Purkinje cell (primary cell): ENCODE data around the gene RACGAP1. TPM values are rescaled to one million over a fixed set of nuclear protein-coding genes. Genes with fewer than 3 reads are reported as not detected.

Source experiments
- polyA plus RNA-seq: library from polyadenylated mRNA; unstranded; fragments of >200 nt; fragmentation: Nextera tagmentation; gene quantifications from 2 replicates; pipeline ENCODE4 v1.2.1, GENCODE V29; 2014

RACGAP1 gene
- 5.0 and 5.4 TPM in 2 replicates for polyA plus RNA-seq

GRCh38 chr12:50025187-50026059 lies at the start of gene RACGAP1:
Gene RACGAP1, minus strand, starts transcription at chr12:50025494. Its CDS starts 8,779 bp downstream, at chr12:50016715.

GRCh38 chr12:50057000-50057841 lies 31.9 kb upstream of the RACGAP1 start, which contains the start of gene ASIC1:
Gene ASIC1, plus strand, starts transcription at chr12:50057596. Its CDS starts 1,171 bp downstream, at chr12:50058767.

GRCh38 chr12:49972641-49973360 lies 52.5 kb downstream of the RACGAP1 start, which contains the start of gene AQP6:
Gene AQP6, plus strand, starts transcription at chr12:49972947. Its CDS starts 227 bp downstream, at chr12:49973174.

GRCh38 chr12:49961111-49961922 lies 64.0 kb downstream of the RACGAP1 start, which contains the start of gene AQP5:
Gene AQP5, plus strand, starts transcription at chr12:49961872. Its CDS starts 146 bp downstream, at chr12:49962018.

GRCh38 chr12:49950273-49951251 lies 74.7 kb downstream of the RACGAP1 start, which contains the start of gene AQP2:
Gene AQP2, plus strand, starts transcription at chr12:49950737. Its CDS starts 94 bp downstream, at chr12:49950831.

Other genes starting within 250 kb of the RACGAP1 start
- 0.22 and 0.59 TPM in 2 replicates for gene NCKAP5L, start 197.1 kb downstream of the RACGAP1 start, polyA plus RNA-seq
- 0.66 and 2.3 TPM in 2 replicates for gene BCDIN3D, start 182.4 kb downstream of the RACGAP1 start, polyA plus RNA-seq
- gene FAIM2, start 121.6 kb downstream of the RACGAP1 start, polyA plus RNA-seq: 846 and 1,023 TPM in 2 replicates
- not detected in 2 replicates for gene AQP2, start 74.8 kb downstream of the RACGAP1 start, polyA plus RNA-seq
- not detected in 2 replicates for gene AQP5, start 63.6 kb downstream of the RACGAP1 start, polyA plus RNA-seq
- 0.12 TPM in 1 of 2 replicates, not detected in the other for gene AQP6, start 52.5 kb downstream of the RACGAP1 start, polyA plus RNA-seq
- gene ASIC1, start 32.1 kb upstream of the RACGAP1 start, polyA plus RNA-seq: 14.0 and 20.6 TPM in 2 replicates
- 4.7 and 6.0 TPM in 2 replicates for gene SMARCD1, start 59.8 kb upstream of the RACGAP1 start, polyA plus RNA-seq
- gene GPD1, start 78.5 kb upstream of the RACGAP1 start, polyA plus RNA-seq: 0.25 and 3.1 TPM in 2 replicates
- 492 and 586 TPM in 2 replicates for gene COX14, start 86.7 kb upstream of the RACGAP1 start, polyA plus RNA-seq
- 11.2 and 12.0 TPM in 2 replicates for gene CERS5, start 141.9 kb upstream of the RACGAP1 start, polyA plus RNA-seq